K562 (cell line): Measurements from ENCODE around the gene HLA-F. TPM values are rescaled to one million over a fixed set of nuclear protein-coding genes. Genes with fewer than 3 reads are reported as not detected.
A peak's percentile ranks its signal among the peaks of the same experiment; 100 is the strongest.

Source experiments
- CAMTA2 ChIP-seq: fragments of 250-450 bp; sonication (Bioruptor Pico); conservative IDR thresholded peaks from 2 replicates; pipeline ENCODE4 v1.5.1; 2022
- CHD2 ChIP-seq: IDR thresholded peaks from 2 replicates; pipeline ENCODE4 v1.6.1; 2011; ENCODE audit warnings: low read depth, low read length
- DNMT1 ChIP-seq: fragments of 450-650 bp; IDR thresholded peaks from 2 replicates; pipeline ENCODE4 v1.6.1; 2016; ENCODE audit warnings: antibody characterized with exemption, mild to moderate bottlenecking
- ERF ChIP-seq: fragments of 450-650 bp; formaldehyde crosslinking; IDR thresholded peaks from 2 replicates; pipeline ENCODE4 v1.4.0; 2020; ENCODE audit warnings: mild to moderate bottlenecking, mixed read lengths
- FIP1L1 ChIP-seq: fragments of 200-400 bp; formaldehyde crosslinking; IDR thresholded peaks from 2 replicates; pipeline ENCODE4 v1.6.1; 2018; ENCODE audit warnings: mild to moderate bottlenecking, low read depth, low read length; ENCODE audit not compliant: poor library complexity, severe bottlenecking
- FOXA1 ChIP-seq: fragments of 450-650 bp; IDR thresholded peaks from 2 replicates; pipeline ENCODE4 v1.6.1; 2016; ENCODE audit warnings: mild to moderate bottlenecking, borderline replicate concordance
- FOXK1 ChIP-seq: sonication (generic); formaldehyde crosslinking; IDR thresholded peaks from 2 replicates; pipeline ENCODE4 v1.8.0; 2022; ENCODE audit warnings: missing genetic modification reagents, mild to moderate bottlenecking, borderline replicate concordance
- GATAD2B ChIP-seq: fragments of 450-650 bp; IDR thresholded peaks from 2 replicates; pipeline ENCODE4 v1.6.1; 2017; ENCODE audit warnings: mild to moderate bottlenecking, borderline replicate concordance
- HLTF ChIP-seq: fragments of 450-650 bp; IDR thresholded peaks from 2 replicates; pipeline ENCODE4 v1.6.1; 2016
- KAT2B ChIP-seq: IDR thresholded peaks from one replicate; pipeline ENCODE4 v1.6.1; 2012; ENCODE audit warnings: low read depth, mild to moderate bottlenecking, control low read depth, inconsistent platforms, low read length, moderate library complexity
- KDM4B ChIP-seq, 2 experiments: fragments of 450-650 bp in 1 of 2; sonication (generic) in 1 of 2; IDR thresholded peaks; 2 replicates each; pipeline ENCODE4 v1.6.1; 2016 to 2017; ENCODE audit warnings: borderline replicate concordance in 2 of 2, antibody characterized with exemption in 1 of 2, low read depth in 1 of 2, mild to moderate bottlenecking in 1 of 2
- LARP7 ChIP-seq: fragments of 450-650 bp; IDR thresholded peaks from 2 replicates; pipeline ENCODE4 v1.6.1; 2016
- NFYB ChIP-seq: IDR thresholded peaks from 2 replicates; pipeline ENCODE4 v1.6.1; 2011; ENCODE audit warnings: mild to moderate bottlenecking, moderate library complexity; ENCODE audit not compliant: insufficient read length; ENCODE audit errors: extremely low read depth
- NR2C1 ChIP-seq, 2 experiments: fragments of 450-650 bp; IDR thresholded peaks; 2 replicates each; pipeline ENCODE4 v1.6.1; 2017; ENCODE audit warnings: mild to moderate bottlenecking in 2 of 2, antibody characterized with exemption in 1 of 2, inconsistent platforms in 1 of 2, missing compliant biosample characterization in 1 of 2, missing genetic modification characterization in 1 of 2
- RFX1 ChIP-seq: fragments of 450-650 bp; IDR thresholded peaks from 2 replicates; pipeline ENCODE4 v1.6.1; 2016; ENCODE audit warnings: mild to moderate bottlenecking, moderate library complexity
- SRF ChIP-seq, 2 experiments: fragments of 250-450, 450-650 bp in 1 of 2; sonication (Bioruptor Pico) in 1 of 2; sonication (generic) in 1 of 2; formaldehyde crosslinking; IDR thresholded peaks; 2 replicates each; pipeline versions ENCODE4 v1.5.0 to v1.5.1; 2020 to 2022; ENCODE audit warnings: mild to moderate bottlenecking in 1 of 2, missing genetic modification reagents in 1 of 2
- SRSF1 ChIP-seq: fragments of 200-400 bp; formaldehyde crosslinking; IDR thresholded peaks from 2 replicates; pipeline ENCODE4 v1.6.1; 2017; ENCODE audit warnings: mild to moderate bottlenecking, low read depth, low read length, moderate library complexity
- ZBTB17 ChIP-seq: fragments of 450-650 bp; formaldehyde crosslinking; IDR thresholded peaks from 2 replicates; pipeline ENCODE4 v1.4.0; 2020; ENCODE audit warnings: mild to moderate bottlenecking
- ZNF408 ChIP-seq: fragments of 250-450 bp; sonication (Bioruptor Pico); IDR thresholded peaks from 2 replicates; pipeline ENCODE4 v1.4.0; 2020; ENCODE audit warnings: low read depth, mild to moderate bottlenecking, moderate library complexity
- ZNF444 ChIP-seq: fragments of 250-450 bp; sonication (Bioruptor Pico); IDR thresholded peaks from 2 replicates; pipeline ENCODE4 v1.4.0; 2020; ENCODE audit warnings: mild to moderate bottlenecking, moderate library complexity
- ZNF586 ChIP-seq: fragments of 450-650 bp; formaldehyde crosslinking; conservative IDR thresholded peaks from 2 replicates; pipeline ENCODE4 v1.4.0; 2020; ENCODE audit warnings: mild to moderate bottlenecking, moderate library complexity
- ZNF766 ChIP-seq: fragments of 200-800 bp; sonication (Bioruptor generic); conservative IDR thresholded peaks from 2 replicates; pipeline ENCODE4 v1.6.1; 2016; ENCODE audit warnings: missing genetic modification characterization, missing compliant biosample characterization
- polyA plus RNA-seq, 8 experiments: library from polyadenylated mRNA; depleted of rRNA in 4 of 8; stranded (reverse) in 5 of 8; unstranded in 3 of 8; fragments of >200 nt; fragmentation: Nextera tagmentation in 2 of 8; fragmentation: Illumina TruSeq in 1 of 8; extraction: Ambion mirVana in 2 of 8; extraction: Trizol in 1 of 8; gene quantifications; 2 replicates each; pipeline versions ENCODE4 v1.2.1 to v1.2.3, GENCODE V29; 2011 to 2014; ENCODE audit warnings: inconsistent platforms in 1 of 8, missing spikeins in 1 of 8
- total RNA-seq, 7 experiments: library from RNA; depleted of rRNA in 6 of 7; stranded (reverse); fragments of >200 nt in 6 of 7; fragmentation: Illumina TruSeq in 2 of 7; extraction: Trizol in 2 of 7; gene quantifications; 2 replicates each; pipeline versions ENCODE4 v1.2.1 to v1.2.3, GENCODE V29; 2011 to 2021; ENCODE audit warnings: low replicate concordance in 1 of 7
- TF ChIP-seq, protein P1 (sequence below): fragments of 450-650 bp; IDR thresholded peaks from 2 replicates; pipeline ENCODE4 v1.6.1; 2018; ENCODE audit warnings: mild to moderate bottlenecking, low read depth; ENCODE audit not compliant: partially characterized antibody
- TF ChIP-seq, protein P2 (sequence below): fragments of 200-800 bp; sonication (Bioruptor generic); IDR thresholded peaks from 2 replicates; pipeline ENCODE4 v1.6.1; 2017; ENCODE audit warnings: missing genetic modification characterization, missing compliant biosample characterization
- TF ChIP-seq, protein P3 (sequence below): fragments of 450-650 bp; formaldehyde crosslinking; IDR thresholded peaks from 2 replicates; pipeline ENCODE4 v1.4.0; 2022; ENCODE audit warnings: missing genetic modification characterization

Gene HLA-F
- total and polyA plus RNA-seq, 9 of the 15 experiments (the other 6 are each of a cell fraction or from before 2014, with no cell fraction given), result 0.40 to 0.76 (median 0.46) TPM; not detected in 6

DNA sequence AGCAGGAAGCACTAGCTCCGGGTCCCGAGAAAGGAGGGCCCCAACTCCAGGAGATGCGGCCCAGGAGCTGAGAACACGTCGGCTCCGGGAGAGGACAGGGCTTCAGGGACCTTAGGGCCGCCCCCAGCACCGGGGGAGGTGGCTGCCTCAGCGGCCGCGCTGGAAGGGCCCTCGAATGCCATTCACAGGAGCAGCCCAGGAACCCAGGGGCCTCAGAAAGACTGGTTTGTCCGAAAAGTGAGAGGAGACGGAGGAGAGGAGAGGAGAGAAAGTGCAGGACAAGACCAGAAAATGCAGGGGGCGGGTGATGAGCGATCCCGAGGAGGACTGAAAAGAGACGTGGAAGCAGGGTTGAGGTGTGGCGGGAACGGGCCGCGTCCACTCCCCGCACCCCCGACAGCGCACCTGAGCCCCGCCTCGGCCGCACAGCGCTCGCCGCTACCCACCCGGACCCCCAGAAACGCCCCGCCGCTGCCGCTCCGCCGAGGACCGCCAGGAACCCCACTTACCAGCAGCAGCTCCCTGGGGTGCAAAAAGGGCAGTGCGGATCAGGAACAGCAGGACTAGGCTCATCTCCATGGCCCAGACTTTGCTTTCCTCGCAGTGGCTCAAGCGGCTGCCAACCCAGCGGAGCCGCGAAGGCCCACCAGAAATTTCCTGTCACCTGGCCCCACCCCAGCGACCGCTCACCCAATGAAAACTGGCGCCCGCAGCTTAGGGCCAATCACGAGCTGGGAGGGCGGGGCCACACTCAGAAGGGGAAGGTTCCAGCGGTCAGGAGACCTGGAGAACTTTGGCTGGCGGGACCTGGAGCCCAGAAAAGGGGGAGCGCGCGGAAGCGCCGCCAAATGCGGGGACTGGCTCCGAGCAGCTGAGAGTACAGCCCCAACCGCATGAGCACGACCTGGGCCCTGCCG, 25.4 kb downstream of the HLA-F start (continued):
- no peak for TF ChIP-seq SRSF1
- TF ChIP-seq KDM4B (IDR thresholded peaks at IDR 0.05; ENCODE audit: borderline replicate concordance in 2 of 2, low read depth in 1 of 2), result 0 out of 4 replicates have a peak, but pooled peaks of 1 of the 2 experiments have one; percentile 21
- peak in 1 of 2 experiments; percentile 12; a peak in 1 of 4 replicates for TF ChIP-seq SRF (CRISPR knock-in tag; IDR thresholded peaks at IDR 0.05)
- no peak for TF ChIP-seq KAT2B
- no peak for TF ChIP-seq ZNF766 (CRISPR knock-in tag)
- no peak for TF ChIP-seq ZNF586 (CRISPR knock-in tag)
- TF ChIP-seq CAMTA2, result no peak
- TF ChIP-seq, protein P1, sequence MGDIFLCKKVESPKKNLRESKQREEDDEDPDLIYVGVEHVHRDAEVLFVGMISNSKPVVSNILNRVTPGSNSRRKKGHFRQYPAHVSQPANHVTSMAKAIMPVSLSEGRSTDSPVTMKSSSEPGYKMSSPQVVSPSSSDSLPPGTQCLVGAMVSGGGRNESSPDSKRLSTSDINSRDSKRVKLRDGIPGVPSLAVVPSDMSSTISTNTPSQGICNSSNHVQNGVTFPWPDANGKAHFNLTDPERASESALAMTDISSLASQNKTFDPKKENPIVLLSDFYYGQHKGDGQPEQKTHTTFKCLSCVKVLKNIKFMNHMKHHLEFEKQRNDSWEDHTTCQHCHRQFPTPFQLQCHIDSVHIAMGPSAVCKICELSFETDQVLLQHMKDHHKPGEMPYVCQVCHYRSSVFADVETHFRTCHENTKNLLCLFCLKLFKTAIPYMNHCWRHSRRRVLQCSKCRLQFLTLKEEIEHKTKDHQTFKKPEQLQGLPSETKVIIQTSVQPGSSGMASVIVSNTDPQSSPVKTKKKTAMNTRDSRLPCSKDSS, result no peak
- no peak for TF ChIP-seq ZNF408 (CRISPR knock-in tag)
- TF ChIP-seq DNMT1, result no peak
- TF ChIP-seq, protein P2, sequence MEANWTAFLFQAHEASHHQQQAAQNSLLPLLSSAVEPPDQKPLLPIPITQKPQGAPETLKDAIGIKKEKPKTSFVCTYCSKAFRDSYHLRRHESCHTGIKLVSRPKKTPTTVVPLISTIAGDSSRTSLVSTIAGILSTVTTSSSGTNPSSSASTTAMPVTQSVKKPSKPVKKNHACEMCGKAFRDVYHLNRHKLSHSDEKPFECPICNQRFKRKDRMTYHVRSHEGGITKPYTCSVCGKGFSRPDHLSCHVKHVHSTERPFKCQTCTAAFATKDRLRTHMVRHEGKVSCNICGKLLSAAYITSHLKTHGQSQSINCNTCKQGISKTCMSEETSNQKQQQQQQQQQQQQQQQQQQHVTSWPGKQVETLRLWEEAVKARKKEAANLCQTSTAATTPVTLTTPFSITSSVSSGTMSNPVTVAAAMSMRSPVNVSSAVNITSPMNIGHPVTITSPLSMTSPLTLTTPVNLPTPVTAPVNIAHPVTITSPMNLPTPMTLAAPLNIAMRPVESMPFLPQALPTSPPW (CRISPR knock-in tag), result 0 out of 2 replicates have a peak, but pooled peaks have one; percentile 42
- TF ChIP-seq CHD2, result peak; percentile 49
- TF ChIP-seq HLTF, result no peak
- TF ChIP-seq ERF (CRISPR knock-in tag), result no peak
- TF ChIP-seq LARP7, result no peak
- no peak for TF ChIP-seq NR2C1 (IDR thresholded peaks at IDR 0.05)
- TF ChIP-seq NR2C1 (tag; IDR thresholded peaks at IDR 0.05), result no peak
- no peak for TF ChIP-seq RFX1
- no peak for TF ChIP-seq FOXA1
- TF ChIP-seq FOXK1, result no peak
- peak; percentile 72 for TF ChIP-seq NFYB
- no peak for TF ChIP-seq FIP1L1
- no peak for TF ChIP-seq ZNF444 (CRISPR knock-in tag)
- no peak for TF ChIP-seq GATAD2B
- TF ChIP-seq, protein P3, sequence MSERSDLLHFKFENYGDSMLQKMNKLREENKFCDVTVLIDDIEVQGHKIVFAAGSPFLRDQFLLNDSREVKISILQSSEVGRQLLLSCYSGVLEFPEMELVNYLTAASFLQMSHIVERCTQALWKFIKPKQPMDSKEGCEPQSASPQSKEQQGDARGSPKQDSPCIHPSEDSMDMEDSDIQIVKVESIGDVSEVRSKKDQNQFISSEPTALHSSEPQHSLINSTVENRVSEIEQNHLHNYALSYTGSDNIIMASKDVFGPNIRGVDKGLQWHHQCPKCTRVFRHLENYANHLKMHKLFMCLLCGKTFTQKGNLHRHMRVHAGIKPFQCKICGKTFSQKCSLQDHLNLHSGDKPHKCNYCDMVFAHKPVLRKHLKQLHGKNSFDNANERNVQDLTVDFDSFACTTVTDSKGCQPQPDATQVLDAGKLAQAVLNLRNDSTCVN (CRISPR knock-in tag), result no peak
- TF ChIP-seq ZBTB17 (CRISPR knock-in tag), result no peak
